ENCODE measurements around the gene FGD5. TPM values are rescaled to one million over a fixed set of nuclear protein-coding genes. Genes with fewer than 3 reads are reported as not detected.
A peak's percentile ranks its signal among the peaks of the same experiment; 100 is the strongest.

The FGD5 gene
- total RNA-seq, 1 experiment from 2014 or later: not detected

GRCh38 chr3:14797731-14798130 is 21.0 kb upstream of the FGD5 start:
- Histone ChIP-seq H3K4me3 (no peak overlapping the region), H3K36me3 (no peaks in the 10 kb centered on the region), H3K9me3 (replicated peaks) (no peaks in the 10 kb centered on the region), H3K4me1 (no peaks in the 10 kb centered on the region), H3K27me3 (peaks cover 8% of the 10 kb centered on the region), H3K27ac (no peak overlapping the region)
- DNase-seq: no peak

- Histone ChIP-seq H3K36me3 (no peaks in the 10 kb centered on the region), H3K4me1 (no peaks in the 10 kb centered on the region), H3K4me3 (no peak overlapping the region), H3K9me3 (replicated peaks) (no peaks in the 10 kb centered on the region), H3K27ac (no peak overlapping the region), H3K27me3 (peaks cover 7% of the 10 kb centered on the region)
- no peak for DNase-seq
Observed at GRCh38 chr3:14798231-14798630, 20.5 kb upstream of the FGD5 start.

DNA sequence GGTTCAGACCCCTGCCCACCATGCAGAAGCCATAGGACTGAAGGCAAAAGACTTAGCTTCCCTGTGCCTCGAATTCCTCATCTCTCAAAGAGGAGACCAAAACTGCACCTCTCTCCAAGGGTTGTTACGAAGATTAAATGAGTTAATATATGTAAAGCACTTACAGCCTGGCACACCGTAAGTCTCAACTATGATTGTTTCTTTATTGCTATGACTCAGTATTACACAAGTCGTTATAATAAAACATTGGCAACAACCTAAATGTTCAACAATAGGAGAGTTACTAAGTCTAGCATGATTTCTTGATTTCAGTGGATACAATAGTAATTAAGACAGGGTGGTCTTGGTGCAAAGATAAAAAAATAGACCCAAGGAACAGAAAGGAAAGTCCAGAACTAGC is 19.6 kb upstream of the FGD5 start:
- no peaks in the 10 kb centered on the region for H3K36me3 ChIP-seq
- H3K27ac ChIP-seq: no peak overlapping the region
- DNase-seq: no peak
- no peaks in the 10 kb centered on the region for H3K4me1 ChIP-seq
- no peak overlapping the region for H3K4me3 ChIP-seq
- no peaks in the 10 kb centered on the region for H3K9me3 ChIP-seq (replicated peaks)
- peaks cover 7% of the 10 kb centered on the region; the same call in 1 of the 2 replicates for H3K27me3 ChIP-seq

- Histone ChIP-seq H3K4me3 (no peak overlapping the region), H3K9me3 (replicated peaks) (no peaks in the 10 kb centered on the region), H3K36me3 (no peaks in the 10 kb centered on the region), H3K27ac (no peak overlapping the region), H3K4me1 (no peaks in the 10 kb centered on the region), H3K27me3 (peaks cover 6% of the 10 kb centered on the region; the same call in 1 of the 2 replicates)
- no peak for DNase-seq
Observed at GRCh38 chr3:14801031-14801430, 17.7 kb upstream of the FGD5 start.

DNA sequence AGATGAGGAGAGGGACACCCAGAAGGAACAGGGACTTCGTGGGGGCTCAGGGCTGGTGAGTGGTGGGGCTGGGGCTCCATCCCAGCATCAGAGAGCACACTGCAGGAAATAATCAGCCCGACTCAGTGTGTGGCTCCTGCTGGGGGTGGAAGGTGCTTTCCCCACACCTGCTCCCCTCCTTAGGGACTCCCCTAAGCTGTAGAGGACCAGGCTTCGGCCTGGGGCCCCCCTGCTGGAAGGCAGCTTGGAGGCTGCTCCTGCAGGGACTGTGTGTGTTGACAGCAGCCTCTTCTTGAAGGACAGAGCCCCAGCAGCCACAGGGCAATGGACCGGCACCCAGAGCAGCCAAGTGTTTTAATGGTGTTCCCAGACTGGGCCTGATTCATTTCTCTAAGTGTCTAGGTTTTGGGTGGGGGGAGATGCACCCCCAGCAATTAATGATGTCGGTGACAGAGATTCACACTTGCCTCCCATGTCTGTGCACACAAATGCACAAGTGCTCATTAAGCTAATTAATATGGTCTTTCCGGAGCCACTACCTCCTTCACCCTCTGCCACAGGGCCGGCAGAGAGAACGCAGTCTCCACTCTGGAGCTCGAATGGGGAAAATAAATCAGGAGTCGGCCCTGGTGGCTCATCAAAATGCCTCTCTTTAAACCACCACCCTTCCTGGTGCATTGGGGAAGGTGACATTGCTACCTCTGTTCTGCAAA is 16.9 kb upstream of the FGD5 start:
- Histone ChIP-seq H3K27ac (no peak overlapping the region), H3K9me3 (replicated peaks) (no peaks in the 10 kb centered on the region), H3K36me3 (no peaks in the 10 kb centered on the region), H3K4me3 (no peak overlapping the region), H3K27me3 (peaks cover 4% of the 10 kb centered on the region; the same call in 1 of the 2 replicates), H3K4me1 (no peaks in the 10 kb centered on the region)
- no peak for DNase-seq

DNA sequence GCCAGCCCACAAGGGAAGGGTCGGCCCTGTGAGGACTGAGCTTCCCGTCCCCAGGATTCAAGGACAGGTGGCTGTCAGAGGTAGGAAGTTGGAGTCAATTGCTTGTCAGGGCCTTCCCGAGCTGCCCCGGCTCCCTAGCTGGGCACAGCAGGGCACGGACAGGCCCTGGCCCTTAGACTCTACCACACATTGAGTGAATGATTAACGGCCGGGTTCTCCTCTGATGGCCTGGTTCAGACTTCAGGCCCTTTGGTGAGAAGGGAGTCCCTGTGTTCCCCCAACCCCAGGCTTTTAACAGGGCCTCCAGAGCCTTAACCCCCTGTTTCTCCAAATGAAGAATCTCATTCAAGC is 16.4 kb upstream of the FGD5 start:
- Histone ChIP-seq H3K27ac (no peak overlapping the region), H3K4me3 (no peak overlapping the region), H3K9me3 (replicated peaks) (no peaks in the 10 kb centered on the region), H3K27me3 (peaks cover 4% of the 10 kb centered on the region; the same call in 1 of the 2 replicates), H3K36me3 (no peaks in the 10 kb centered on the region), H3K4me1 (no peaks in the 10 kb centered on the region)
- no peak for DNase-seq

DNA sequence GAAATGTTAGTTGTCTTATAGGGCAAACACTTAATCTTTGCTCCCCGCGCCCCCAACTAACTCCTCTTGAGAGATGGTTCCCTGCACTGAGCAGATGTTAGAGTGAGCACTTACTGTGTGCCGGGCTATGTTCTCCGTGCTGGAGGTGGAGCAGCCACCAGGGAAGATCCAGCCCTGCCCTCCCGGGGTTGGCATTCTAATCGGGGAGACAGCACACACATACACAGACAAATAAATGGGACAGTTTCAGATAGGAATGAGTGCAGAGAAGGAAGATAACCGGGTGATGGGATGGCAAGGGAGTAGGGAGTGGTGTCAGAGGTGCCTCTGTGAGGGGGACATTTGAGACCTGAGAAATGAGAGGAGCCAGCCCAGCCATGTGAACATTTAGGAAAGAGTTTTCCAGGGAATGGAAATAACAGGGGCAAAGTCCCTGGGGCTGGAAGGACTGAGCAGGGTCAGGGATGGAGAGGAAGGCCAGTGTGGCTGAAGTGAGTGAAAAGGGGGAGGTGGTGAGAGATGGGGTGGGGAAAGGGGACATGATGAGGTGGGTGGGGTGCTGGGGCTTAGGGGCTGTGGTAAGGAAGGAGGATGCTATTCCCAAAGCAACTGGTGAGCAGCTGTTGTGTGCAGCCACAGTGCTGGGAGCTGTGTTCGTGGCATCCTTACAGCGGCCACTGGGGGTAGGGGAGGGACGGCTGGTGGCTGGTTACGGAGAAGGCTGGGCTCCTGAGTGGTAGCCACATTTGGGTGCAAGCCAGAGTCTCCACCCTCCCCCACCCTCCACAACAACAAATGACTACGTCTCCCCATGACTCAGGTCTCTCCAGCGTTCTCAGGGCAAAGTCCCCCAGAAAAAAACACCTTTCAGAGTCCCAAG is 15.4 kb upstream of the FGD5 start:
- peaks cover 4% of the 10 kb centered on the region; the same call in 1 of the 2 replicates for H3K27me3 ChIP-seq
- no peak overlapping the region for H3K27ac ChIP-seq
- no peaks in the 10 kb centered on the region for H3K9me3 ChIP-seq (replicated peaks)
- no peaks in the 10 kb centered on the region for H3K4me1 ChIP-seq
- H3K4me3 ChIP-seq: no peak overlapping the region
- H3K36me3 ChIP-seq: no peaks in the 10 kb centered on the region
- peak; percentile 32 to 41 for DNase-seq

GRCh38 chr3:14803981-14804834 is 14.6 kb upstream of the FGD5 start:
- Histone ChIP-seq H3K4me3 (no peak overlapping the region), H3K27me3 (peaks cover 4% of the 10 kb centered on the region; the same call in 1 of the 2 replicates), H3K36me3 (no peaks in the 10 kb centered on the region), H3K4me1 (no peaks in the 10 kb centered on the region), H3K27ac (no peak overlapping the region), H3K9me3 (replicated peaks) (no peaks in the 10 kb centered on the region)
- DNase-seq: no peak

DNA sequence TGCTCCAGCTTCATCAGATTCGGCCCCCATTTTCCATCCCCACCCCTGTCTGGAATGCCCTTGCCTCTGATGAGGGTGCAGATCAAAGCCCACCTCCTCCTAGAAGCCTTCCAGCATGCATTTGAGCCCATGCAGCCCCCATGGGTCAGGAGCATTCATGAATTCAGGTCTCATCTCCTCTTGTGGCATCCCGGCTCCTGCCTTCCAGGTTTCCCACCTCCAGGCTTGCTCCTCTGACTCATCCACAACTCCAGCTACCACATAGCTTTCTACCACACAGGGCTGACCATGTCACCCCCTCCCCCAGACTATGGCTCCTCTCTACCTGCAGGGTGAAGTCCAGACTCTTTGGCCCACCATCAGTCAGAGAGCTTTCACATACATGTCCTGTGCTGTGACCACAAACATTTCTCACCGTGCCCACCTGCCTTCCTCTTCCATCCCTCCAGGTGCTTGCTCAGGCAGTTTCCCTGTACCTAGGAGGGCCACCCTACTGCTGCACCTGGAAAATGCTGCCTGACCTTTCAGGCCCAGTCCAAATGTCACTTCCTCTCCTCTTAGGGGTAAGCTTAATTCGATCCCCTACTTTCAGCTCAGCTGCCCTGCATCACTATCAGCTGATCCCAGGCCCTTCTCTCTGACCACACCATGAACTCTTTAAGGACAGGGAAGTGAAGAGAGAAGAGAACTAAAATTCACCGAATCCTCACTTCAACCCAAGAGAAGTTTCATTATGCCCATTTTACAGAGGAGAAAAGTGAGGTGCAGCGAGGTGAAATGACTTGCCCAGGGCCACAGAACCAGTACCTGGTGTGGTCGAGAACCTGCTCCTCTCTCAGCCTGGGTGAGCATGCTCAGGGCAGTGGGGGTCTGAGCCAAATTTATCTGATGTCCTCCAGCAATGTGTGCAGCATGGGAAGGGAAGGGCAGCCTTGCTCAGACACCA is 13.7 kb upstream of the FGD5 start:
- Histone ChIP-seq H3K4me1 (no peaks in the 10 kb centered on the region), H3K36me3 (no peaks in the 10 kb centered on the region), H3K27ac (no peak overlapping the region), H3K9me3 (replicated peaks) (no peaks in the 10 kb centered on the region), H3K27me3 (peaks cover 4% of the 10 kb centered on the region; the same call in 1 of the 2 replicates), H3K4me3 (no peak overlapping the region)
- DNase-seq: no peak

- Histone ChIP-seq H3K9me3 (replicated peaks) (no peaks in the 10 kb centered on the region), H3K27ac (no peak overlapping the region), H3K4me1 (no peaks in the 10 kb centered on the region), H3K4me3 (no peak overlapping the region), H3K36me3 (no peaks in the 10 kb centered on the region), H3K27me3 (peaks cover 4% of the 10 kb centered on the region; the same call in 1 of the 2 replicates)
- no peak for DNase-seq
Observed at GRCh38 chr3:14805961-14806537, 12.7 kb upstream of the FGD5 start.

DNA sequence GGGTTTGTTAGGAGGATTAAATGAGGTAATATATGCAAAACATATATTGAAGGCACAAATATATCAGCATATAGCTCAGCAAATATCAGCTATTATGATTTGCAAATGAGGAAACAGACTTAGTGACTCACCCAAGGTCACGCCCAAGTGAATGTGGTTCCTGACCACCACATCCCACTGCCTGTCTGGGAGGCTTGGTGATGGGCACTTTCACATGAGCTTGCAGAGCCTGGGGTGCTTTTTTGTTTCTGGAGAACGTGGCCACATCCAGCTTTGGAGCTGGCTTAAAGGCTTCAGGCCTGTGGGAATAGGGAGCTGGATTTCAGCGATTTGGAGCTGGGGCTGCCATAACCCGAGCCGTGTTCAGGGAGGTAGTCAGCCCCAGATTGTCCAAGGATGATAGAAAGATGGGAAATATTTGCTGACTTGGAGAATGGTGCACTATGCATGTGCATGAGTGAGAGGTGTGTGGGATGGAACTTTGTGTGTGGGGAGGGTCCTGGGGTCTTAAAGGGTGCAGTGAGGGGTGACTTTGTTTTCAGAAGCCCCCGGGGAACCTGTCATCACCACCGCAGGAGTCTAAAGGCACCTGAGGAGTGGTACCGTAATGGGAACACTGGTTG is 12.0 kb upstream of the FGD5 start:
- H3K4me1 ChIP-seq: no peaks in the 10 kb centered on the region
- H3K4me3 ChIP-seq: no peak overlapping the region
- peaks cover 4% of the 10 kb centered on the region; the same call in 1 of the 2 replicates for H3K27me3 ChIP-seq
- no peaks in the 10 kb centered on the region for H3K9me3 ChIP-seq (replicated peaks)
- no peaks in the 10 kb centered on the region for H3K36me3 ChIP-seq
- DNase-seq: no peak
- H3K27ac ChIP-seq: no peak overlapping the region

DNA sequence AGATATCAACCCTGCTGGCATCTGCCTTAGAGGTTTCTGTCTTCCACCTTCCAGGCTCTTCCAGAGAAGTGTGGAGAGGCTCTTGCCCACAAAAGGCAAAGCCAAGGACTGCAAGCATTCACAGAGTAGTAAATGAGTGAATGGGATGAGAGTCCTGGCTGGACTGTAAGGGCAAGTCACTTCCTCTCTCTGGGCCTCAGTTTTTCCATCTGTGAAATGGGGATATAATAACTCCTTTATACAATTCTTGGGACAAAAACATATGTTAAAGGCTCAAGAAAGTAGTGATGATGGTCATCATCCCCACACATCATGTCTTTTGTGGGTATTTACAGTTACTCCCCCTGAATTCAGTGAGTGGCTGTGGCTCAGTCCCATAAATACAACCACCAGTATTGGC is 10.7 kb upstream of the FGD5 start:
- Histone ChIP-seq H3K36me3 (no peaks in the 10 kb centered on the region), H3K27ac (no peak overlapping the region), H3K4me3 (no peak overlapping the region), H3K4me1 (no peaks in the 10 kb centered on the region), H3K9me3 (replicated peaks) (no peaks in the 10 kb centered on the region), H3K27me3 (no peaks in the 10 kb centered on the region)
- no peak for DNase-seq

GRCh38 chr3:14808502-14809266 is 10.1 kb upstream of the FGD5 start:
- DNase-seq: no peak
- H3K27ac ChIP-seq: no peak overlapping the region
- H3K9me3 ChIP-seq (replicated peaks): no peaks in the 10 kb centered on the region
- no peaks in the 10 kb centered on the region for H3K4me1 ChIP-seq
- no peak overlapping the region for H3K4me3 ChIP-seq
- H3K27me3 ChIP-seq: no peaks in the 10 kb centered on the region
- H3K36me3 ChIP-seq: no peaks in the 10 kb centered on the region
